Loucy (cell line): ENCODE data around the gene DBF4B.

ENCODE experiments used
- CTCF ChIP-seq: fragments of 200-600 bp; sonication (generic); conservative IDR thresholded peaks from 2 replicates; pipeline ENCODE4 v1.5.1; 2014; ENCODE audit warnings: mild to moderate bottlenecking, antibody characterized with exemption, low read length
- EZH2phosphoT487 ChIP-seq: fragments of 200-600 bp; IDR thresholded peaks from 2 replicates; pipeline ENCODE4 v1.6.1; 2018; ENCODE audit warnings: antibody characterized with exemption, mild to moderate bottlenecking, moderate library complexity, borderline replicate concordance

GRCh38 chr17:44664867-44665266, 43.6 kb upstream of the DBF4B start:
- TF ChIP-seq CTCF (no peak), EZH2phosphoT487 (no peak)
